ENCODE results near the gene SND1.
A peak's percentile ranks its signal among the peaks of the same experiment; 100 is the strongest.

Gene SND1

GRCh38 chr7:127840226-127840951 lies 188.4 kb downstream of the SND1 start:
- DNase-seq = no peak

- DNase-seq = no peak
Observed at GRCh38 chr7:127844165-127844564, 192.2 kb downstream of the SND1 start.

GRCh38 chr7:127844707-127845331 lies 192.8 kb downstream of the SND1 start:
- peak; percentile 59 for DNase-seq

- peak; percentile 15 for DNase-seq
Observed at GRCh38 chr7:127845522-127846214, 193.7 kb downstream of the SND1 start.

- peak; percentile 7 for DNase-seq
Observed at GRCh38 chr7:127847641-127848040, 195.6 kb downstream of the SND1 start.

GRCh38 chr7:127848241-127848640 lies 196.2 kb downstream of the SND1 start:
- no peak for DNase-seq

GRCh38 chr7:127850195-127850594 lies 198.2 kb downstream of the SND1 start:
- DNase-seq = no peak

- no peak for DNase-seq
Observed at GRCh38 chr7:127854383-127854782, 202.4 kb downstream of the SND1 start.

- DNase-seq = no peak
Observed at GRCh38 chr7:127857464-127857841, 205.5 kb downstream of the SND1 start.

- DNase-seq = no peak
Observed at GRCh38 chr7:127858091-127858914, 206.3 kb downstream of the SND1 start.

GRCh38 chr7:127858915-127859189 lies 206.9 kb downstream of the SND1 start:
- no peak for DNase-seq

GRCh38 chr7:127859330-127859729 lies 207.3 kb downstream of the SND1 start:
- no peak for DNase-seq

- no peak for DNase-seq
Observed at GRCh38 chr7:127862525-127862924, 210.5 kb downstream of the SND1 start.

- DNase-seq = no peak
Observed at GRCh38 chr7:127863082-127863481, 211.1 kb downstream of the SND1 start.

GRCh38 chr7:127865466-127865865 lies 213.5 kb downstream of the SND1 start:
- no peak for DNase-seq

- DNase-seq = no peak
Observed at GRCh38 chr7:127870231-127870907, 218.4 kb downstream of the SND1 start.

- no peak for DNase-seq
Observed at GRCh38 chr7:127871226-127871625, 219.2 kb downstream of the SND1 start.

GRCh38 chr7:127872122-127872521 lies 220.1 kb downstream of the SND1 start:
- DNase-seq = no peak

- DNase-seq = no peak
Observed at GRCh38 chr7:127873151-127873550, 221.2 kb downstream of the SND1 start.

GRCh38 chr7:127873715-127874636 lies 222.0 kb downstream of the SND1 start:
- no peak for DNase-seq

- no peak for DNase-seq
Observed at GRCh38 chr7:127874951-127875608, 223.1 kb downstream of the SND1 start.

Data from NCI-H446 treated with DMSO at 0.1 percent for 48 hours (cell line).